H1 (cell line): Measurements from ENCODE around the gene ANKRD29. TPM values are rescaled to one million over a fixed set of nuclear protein-coding genes. Genes with fewer than 3 reads are reported as not detected.

ENCODE experiments used
- CBX5 ChIP-seq: fragments of 300-800, 300-1000 bp; sonication (generic); IDR thresholded peaks from 2 replicates; pipeline ENCODE4 v1.7.1; 2016; ENCODE audit warnings: antibody characterized with exemption, low read length, low read depth
- EGR1 ChIP-seq: IDR thresholded peaks from 2 replicates; pipeline ENCODE4 v1.6.1; 2011; ENCODE audit warnings: low read depth, low read length, borderline replicate concordance
- HDAC6 ChIP-seq: IDR thresholded peaks from one replicate; pipeline ENCODE4 v1.7.1; 2012; ENCODE audit warnings: low read depth, mild to moderate bottlenecking, inconsistent platforms, low read length, moderate library complexity
- MAX ChIP-seq: IDR thresholded peaks from 2 replicates; pipeline ENCODE4 v1.6.1; 2012; ENCODE audit warnings: inconsistent platforms
- NANOG ChIP-seq: IDR thresholded peaks from 2 replicates; pipeline ENCODE4 v1.6.1; 2011; ENCODE audit warnings: low read length, low read depth, mild to moderate bottlenecking, inconsistent platforms; ENCODE audit not compliant: insufficient read depth, poor library complexity, severe bottlenecking
- RAD21 ChIP-seq, 2 experiments: IDR thresholded peaks in 1 of 2; conservative IDR thresholded peaks in 1 of 2; 2 replicates each; pipeline ENCODE4 v1.6.1; 2011; ENCODE audit warnings: low read depth in 2 of 2, low read length in 2 of 2, improper control_type of control experiment in 1 of 2, inconsistent platforms in 1 of 2, mild to moderate bottlenecking in 1 of 2, moderate library complexity in 1 of 2
- SAP30 ChIP-seq: fragments of 300-600 bp; sonication (generic); IDR thresholded peaks from 2 replicates; pipeline ENCODE4 v1.7.1; 2012; ENCODE audit warnings: low read length, moderate library complexity, mild to moderate bottlenecking, inconsistent platforms; ENCODE audit not compliant: insufficient read depth, insufficient replicate concordance
- polyA plus RNA-seq, 7 experiments: library from polyadenylated mRNA; depleted of rRNA in 3 of 7; stranded (reverse) in 5 of 7; unstranded in 2 of 7; fragments of >200 nt in 5 of 7; fragments of 200-250 nt in 2 of 7; gene quantifications; 1 replicate in 5 of 7; 2 replicates in 1 of 7; 4 replicates in 1 of 7; pipeline versions ENCODE4 v1.2.1 to v1.2.3, GENCODE V29; 2011 to 2013; ENCODE audit warnings: missing spikeins in 2 of 7, mixed read lengths in 2 of 7
- total RNA-seq: library from RNA; stranded (reverse); fragmentation: NEBNext Ultra II Directional; extraction: Animal tissue kit (Norgen Biotek cat#: 25700); gene quantifications from 2 replicates; pipeline ENCODE4 v1.2.1, GENCODE V29; 2021

Gene ANKRD29
- total and polyA plus RNA-seq, 2 of the 8 experiments (the other 6 are each of a cell fraction or from before 2014, with no cell fraction given): 3.0 to 7.3 TPM

- TF ChIP-seq MAX (no peak), NANOG (no peak), HDAC6 (no peak), RAD21 (IDR thresholded peaks at IDR 0.05 in 1 of 2, conservative IDR thresholded peaks at IDR 0.05 in 1 of 2; ENCODE audit: low read depth in 2 of 2, low read length in 2 of 2) (no peak), EGR1 (no peak), SAP30 (no peak), CBX5 (no peak)
- TF ChIP-seq, all 59 proteins: peak for 0
These were observed 13.6 kb downstream of the ANKRD29 start (continued) for GRCh38 chr18:23648940-23649607.
